Activated T-helper 1 cell treated with anti-CD3 and anti-CD28 coated beads, Interleukin-2, amount 50 U/mL, for 16 hours (primary cell): ENCODE data around the gene SLC12A3.

Experiments
- DNase-seq, 2 donors: peaks; one replicate each; pipeline ENCODE4 v3.0.0-alpha.2; 2020; ENCODE audit warnings: low read depth in 1 of 2, low spot score in 1 of 2

Gene SLC12A3

GRCh38 chr16:56941856-56942331, 76.9 kb downstream of the SLC12A3 start:
- no peak for DNase-seq

- DNase-seq, result no peak
Measured at GRCh38 chr16:56943761-56944375, 78.9 kb downstream of the SLC12A3 start.

GRCh38 chr16:56944954-56945839, 80.2 kb downstream of the SLC12A3 start:
- no peak for DNase-seq

GRCh38 chr16:56945847-56946527, 81.0 kb downstream of the SLC12A3 start:
- no peak for DNase-seq

GRCh38 chr16:56946767-56947603, 82.0 kb downstream of the SLC12A3 start:
- no peak for DNase-seq

- no peak for DNase-seq
Measured at GRCh38 chr16:56947604-56947995, 82.6 kb downstream of the SLC12A3 start.

GRCh38 chr16:56948234-56948633, 83.2 kb downstream of the SLC12A3 start:
- DNase-seq, result no peak

GRCh38 chr16:56950051-56950450, 85.0 kb downstream of the SLC12A3 start:
- DNase-seq, result no peak

GRCh38 chr16:56950455-56950854, 85.4 kb downstream of the SLC12A3 start:
- DNase-seq, result no peak

GRCh38 chr16:56950881-56951771, 86.1 kb downstream of the SLC12A3 start:
- DNase-seq, result peak in 1 of 2 donors; percentile 30

- DNase-seq, result no peak
Measured at GRCh38 chr16:56953006-56953405, 88.0 kb downstream of the SLC12A3 start.

- no peak for DNase-seq
Measured at GRCh38 chr16:56956076-56956475, 91.1 kb downstream of the SLC12A3 start.

GRCh38 chr16:56956756-56957155, 91.7 kb downstream of the SLC12A3 start:
- no peak for DNase-seq

GRCh38 chr16:56960681-56961281, 95.8 kb downstream of the SLC12A3 start:
- DNase-seq, result no peak

- DNase-seq, result no peak
Measured at GRCh38 chr16:56961386-56961785, 96.4 kb downstream of the SLC12A3 start.

GRCh38 chr16:56961851-56962281, 96.9 kb downstream of the SLC12A3 start, which contains the start of gene CETP:
TSS of gene CETP (plus strand) at chr16:56961950. CDS start at chr16:56961980, 30 bp downstream.
- no peak for DNase-seq

GRCh38 chr16:56964243-56965148, 99.5 kb downstream of the SLC12A3 start:
- DNase-seq, result peak; percentile 88 to 98
